ENCODE data around the gene SLIT1. TPM values are rescaled to one million over a fixed set of nuclear protein-coding genes. Genes with fewer than 3 reads are reported as not detected.
"Not testable (repeated sequence)": the region's sequence is repeated elsewhere in the genome, so short reads cannot be mapped to it uniquely, and the experiment has no call there.

SLIT1 gene
- total RNA-seq, 4 donors from 2014 or later = not detected

DNA sequence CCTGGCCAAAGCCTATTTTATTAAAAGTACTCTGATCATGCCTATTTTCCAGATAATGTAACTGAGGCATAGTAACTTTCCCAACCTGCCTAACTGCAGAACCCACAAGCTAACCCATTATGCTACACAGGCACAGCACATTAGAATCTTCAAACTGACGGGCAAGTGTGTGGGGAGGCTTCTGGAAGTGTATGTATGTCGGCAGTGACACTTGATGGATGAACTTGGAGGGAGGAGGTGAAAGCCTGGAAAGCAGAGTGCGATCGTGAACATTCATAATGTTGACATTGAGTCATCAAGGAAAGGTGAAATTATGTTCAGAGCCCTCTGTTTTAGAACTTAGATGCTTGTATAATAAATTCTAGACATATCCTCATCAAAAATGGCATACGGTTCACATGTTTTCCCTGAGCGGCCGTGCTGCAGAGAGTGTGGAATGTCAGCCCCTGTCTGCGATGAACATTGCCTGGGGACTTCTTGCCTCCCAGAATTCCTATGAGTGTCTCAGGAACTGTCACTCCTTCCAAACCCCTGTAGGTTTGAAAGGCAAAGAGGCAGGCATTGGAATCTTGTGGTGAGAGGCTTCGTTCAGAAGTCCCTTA is 102.4 kb downstream of the SLIT1 start:
- WGBS, 2 donors = 45 to 58% methylated on average over 9 of the region's 9 CpGs
- TF ChIP-seq POLR2A (IDR thresholded peaks at IDR 0.05) = no peak
- TF ChIP-seq, protein P1, sequence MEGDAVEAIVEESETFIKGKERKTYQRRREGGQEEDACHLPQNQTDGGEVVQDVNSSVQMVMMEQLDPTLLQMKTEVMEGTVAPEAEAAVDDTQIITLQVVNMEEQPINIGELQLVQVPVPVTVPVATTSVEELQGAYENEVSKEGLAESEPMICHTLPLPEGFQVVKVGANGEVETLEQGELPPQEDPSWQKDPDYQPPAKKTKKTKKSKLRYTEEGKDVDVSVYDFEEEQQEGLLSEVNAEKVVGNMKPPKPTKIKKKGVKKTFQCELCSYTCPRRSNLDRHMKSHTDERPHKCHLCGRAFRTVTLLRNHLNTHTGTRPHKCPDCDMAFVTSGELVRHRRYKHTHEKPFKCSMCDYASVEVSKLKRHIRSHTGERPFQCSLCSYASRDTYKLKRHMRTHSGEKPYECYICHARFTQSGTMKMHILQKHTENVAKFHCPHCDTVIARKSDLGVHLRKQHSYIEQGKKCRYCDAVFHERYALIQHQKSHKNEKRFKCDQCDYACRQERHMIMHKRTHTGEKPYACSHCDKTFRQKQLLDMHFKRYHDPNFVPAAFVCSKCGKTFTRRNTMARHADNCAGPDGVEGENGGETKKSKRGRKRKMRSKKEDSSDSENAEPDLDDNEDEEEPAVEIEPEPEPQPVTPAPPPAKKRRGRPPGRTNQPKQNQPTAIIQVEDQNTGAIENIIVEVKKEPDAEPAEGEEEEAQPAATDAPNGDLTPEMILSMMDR (IDR thresholded peaks at IDR 0.05) = no peak

DNA sequence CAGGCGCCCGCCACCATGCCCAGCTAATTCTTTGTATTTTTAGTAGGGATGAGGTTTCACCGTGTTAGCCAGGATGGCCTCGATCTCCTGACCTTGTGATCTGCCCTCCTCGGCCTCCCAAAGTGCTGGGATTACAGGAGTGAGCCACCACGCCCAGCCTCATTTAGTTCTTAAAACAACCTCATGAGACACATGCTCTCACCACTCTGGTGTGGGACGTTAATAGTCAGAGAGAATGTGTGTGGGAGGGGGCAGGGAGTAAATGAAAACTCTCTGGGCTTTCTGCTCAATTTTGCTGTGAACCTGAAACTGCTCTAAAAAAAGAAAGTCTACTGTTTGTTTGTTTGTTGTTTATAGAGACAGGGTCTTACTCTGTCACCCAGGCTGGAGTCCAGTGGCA is 103.2 kb downstream of the SLIT1 start:
- WGBS, 2 donors = 80 to 84% methylated on average over 7 of the region's 7 CpGs
- H3K4me3 ChIP-seq (ENCODE audit: low read depth, poor library complexity, severe bottlenecking); DNase-seq (ENCODE audit: low spot score in 2 of 2); intact Hi-C loops (cut with DNase I; ENCODE audit: low total_unique reads): not testable (repeated sequence)

More for the DNA sequence above, 102.4 kb downstream of the SLIT1 start:
- H3K4me3 ChIP-seq (ENCODE audit: low read depth, poor library complexity, severe bottlenecking) = no peak overlapping the region
- DNase-seq (ENCODE audit: low spot score in 2 of 2) = no peak
- intact Hi-C loops (cut with DNase I; ENCODE audit: low total_unique reads) = no loop called here

DNA sequence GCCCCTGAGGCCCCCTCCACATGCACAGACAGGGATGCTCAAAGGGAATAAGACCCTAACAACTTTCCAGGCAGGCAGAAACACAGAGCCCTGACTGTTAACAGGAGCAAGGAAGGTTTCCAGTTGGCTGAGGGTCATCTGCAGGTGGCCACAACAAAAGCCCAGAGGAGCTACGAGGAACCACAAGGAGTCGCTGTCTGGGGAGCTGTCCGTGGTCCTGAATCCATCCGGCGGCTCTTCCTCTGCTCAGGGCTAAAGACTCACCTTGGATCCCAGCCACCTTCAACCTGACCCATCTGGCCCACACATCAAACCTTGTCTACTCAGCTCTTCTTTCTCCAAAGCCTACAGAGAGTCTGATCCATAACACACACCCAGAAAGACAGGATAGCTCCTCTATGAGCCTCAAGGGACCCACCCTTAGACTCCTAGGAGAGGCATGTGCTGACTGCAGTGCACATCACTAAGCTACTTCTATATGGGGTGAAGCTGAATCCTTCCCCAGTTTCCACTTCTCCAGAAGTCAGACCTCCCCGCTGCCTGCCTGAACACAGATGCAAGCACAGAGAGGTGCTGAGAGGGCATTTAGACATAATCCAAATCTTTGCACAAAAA is 104.0 kb downstream of the SLIT1 start:
- no peak overlapping the region for H3K4me3 ChIP-seq (ENCODE audit: low read depth, poor library complexity, severe bottlenecking)
- no peak for DNase-seq (ENCODE audit: low spot score in 2 of 2)
- intact Hi-C loops (cut with DNase I; ENCODE audit: low total_unique reads) = no loop called here
- no peak for TF ChIP-seq POLR2A (IDR thresholded peaks at IDR 0.05)
- TF ChIP-seq, protein P1 (IDR thresholded peaks at IDR 0.05) = no peak
- WGBS, 2 donors = 12 to 13% methylated on average over 6 of the region's 6 CpGs

DNA sequence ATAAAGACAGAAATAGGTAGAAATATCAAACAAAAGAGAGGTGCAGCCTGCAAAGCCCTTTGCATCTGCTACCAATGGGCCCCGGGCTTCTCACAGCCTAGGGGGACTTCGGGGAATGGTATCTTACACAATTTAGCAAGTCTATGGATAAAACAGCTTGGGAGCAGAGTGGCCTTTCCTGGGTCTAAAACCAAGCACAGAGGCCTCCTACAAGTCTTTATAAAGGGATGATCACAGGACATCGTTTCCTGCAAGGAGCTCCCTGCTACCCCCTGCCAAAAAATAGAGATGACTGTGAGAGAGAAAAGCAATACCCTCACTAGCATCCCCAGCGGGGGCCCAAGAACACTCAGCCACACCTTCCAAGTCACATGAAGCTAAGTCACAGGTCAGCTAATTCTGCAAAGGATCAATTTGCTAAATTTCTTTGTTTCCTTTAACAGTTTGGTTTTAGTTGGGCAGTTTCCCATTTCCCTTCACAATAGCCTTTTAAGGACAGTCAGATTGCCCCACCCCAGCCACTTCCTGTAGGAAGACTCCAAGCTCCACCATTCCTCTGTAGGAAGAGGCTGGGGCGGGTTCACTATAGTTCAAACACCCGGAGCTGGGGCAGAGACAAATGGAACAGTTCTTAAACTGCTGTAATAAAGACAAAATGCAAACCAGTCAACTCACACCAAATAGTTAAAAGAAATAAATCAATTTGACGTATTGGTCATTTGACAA is 105.5 kb downstream of the SLIT1 start:
- DNase-seq (ENCODE audit: low spot score in 2 of 2) = no peak
- no peak overlapping the region for H3K4me3 ChIP-seq (ENCODE audit: low read depth, poor library complexity, severe bottlenecking)
- intact Hi-C loops (cut with DNase I; ENCODE audit: low total_unique reads) = no loop called here
- WGBS, 2 donors = 52 to 61% methylated on average over 7 of the region's 7 CpGs
- TF ChIP-seq, protein P1 (IDR thresholded peaks at IDR 0.05) = no peak
- no peak for TF ChIP-seq POLR2A (IDR thresholded peaks at IDR 0.05)

DNA sequence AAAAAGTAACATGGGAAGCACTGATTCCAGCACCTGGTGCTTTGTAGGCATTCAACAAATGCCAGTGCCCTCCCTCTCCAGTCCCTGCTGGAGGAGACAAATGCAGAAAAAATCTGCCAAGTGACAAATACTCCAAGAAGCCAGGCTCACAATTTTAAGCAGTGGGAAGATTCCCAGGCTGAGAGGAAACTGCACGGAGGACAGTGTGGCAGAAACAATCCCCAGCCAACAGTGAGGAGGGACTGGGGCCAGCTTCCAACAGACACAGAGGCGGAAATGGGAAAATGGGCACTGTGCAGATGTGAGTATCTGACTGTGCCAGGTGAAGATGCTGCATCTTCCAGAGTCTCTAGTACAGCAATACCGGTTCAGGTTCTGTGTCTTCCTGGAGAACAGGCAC is 106.3 kb downstream of the SLIT1 start:
- WGBS, 2 donors = 30 to 46% methylated on average over 3 of the region's 3 CpGs
- TF ChIP-seq, protein P1 (IDR thresholded peaks at IDR 0.05) = no peak
- TF ChIP-seq POLR2A (IDR thresholded peaks at IDR 0.05) = no peak
- no peak for DNase-seq (ENCODE audit: low spot score in 2 of 2)
- H3K4me3 ChIP-seq (ENCODE audit: low read depth, poor library complexity, severe bottlenecking) = no peak overlapping the region
- intact Hi-C loops (cut with DNase I; ENCODE audit: low total_unique reads) = loop anchor here (5.0 kb wide), 1 partner anchor 123 kb away; no protein-coding TSS in a partner anchor

DNA sequence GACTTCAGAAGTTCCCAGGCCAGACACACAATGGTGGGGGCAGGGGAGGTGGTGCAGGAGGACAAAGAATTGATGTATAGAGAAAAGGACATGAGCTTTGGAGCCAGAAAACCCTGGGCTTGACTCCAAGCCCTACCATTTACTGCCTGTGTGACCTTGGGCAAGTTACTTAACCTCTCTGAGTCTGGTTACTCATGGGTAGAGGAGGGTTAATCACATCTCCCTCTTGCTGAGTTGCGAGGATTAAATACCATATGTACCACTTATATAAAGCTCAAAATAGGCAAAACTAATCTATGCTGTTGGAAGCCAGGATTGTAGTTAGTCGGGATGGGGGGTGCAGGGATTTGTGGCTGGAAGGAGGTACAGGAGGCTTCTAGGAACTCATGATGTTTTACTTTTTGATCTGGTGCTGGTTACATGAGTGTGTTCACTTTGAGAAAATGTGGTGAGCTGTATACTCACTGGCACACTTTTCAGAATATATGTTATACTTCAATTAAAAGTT is 106.8 kb downstream of the SLIT1 start:
- intact Hi-C loops (cut with DNase I; ENCODE audit: low total_unique reads) = loop anchor here (5.0 kb wide), 1 partner anchor 123 kb away; no protein-coding TSS in a partner anchor

More for the DNA sequence above, 106.8 kb downstream of the SLIT1 start:
- H3K4me3 ChIP-seq (ENCODE audit: low read depth, poor library complexity, severe bottlenecking) = no peak overlapping the region
- TF ChIP-seq POLR2A (IDR thresholded peaks at IDR 0.05) = no peak
- TF ChIP-seq, protein P1 (IDR thresholded peaks at IDR 0.05) = no peak
- no peak for DNase-seq (ENCODE audit: low spot score in 2 of 2)
- 64 to 69% methylated on average over 2 of the region's 2 CpGs for WGBS, 2 donors

Data from lower leg skin (tissue), 4 donors.